ENCODE data around the gene PPCDC.
"Not testable (repeated sequence)": the region's sequence is repeated elsewhere in the genome, so short reads cannot be mapped to it uniquely, and the experiment has no call there.

Gene PPCDC

DNA sequence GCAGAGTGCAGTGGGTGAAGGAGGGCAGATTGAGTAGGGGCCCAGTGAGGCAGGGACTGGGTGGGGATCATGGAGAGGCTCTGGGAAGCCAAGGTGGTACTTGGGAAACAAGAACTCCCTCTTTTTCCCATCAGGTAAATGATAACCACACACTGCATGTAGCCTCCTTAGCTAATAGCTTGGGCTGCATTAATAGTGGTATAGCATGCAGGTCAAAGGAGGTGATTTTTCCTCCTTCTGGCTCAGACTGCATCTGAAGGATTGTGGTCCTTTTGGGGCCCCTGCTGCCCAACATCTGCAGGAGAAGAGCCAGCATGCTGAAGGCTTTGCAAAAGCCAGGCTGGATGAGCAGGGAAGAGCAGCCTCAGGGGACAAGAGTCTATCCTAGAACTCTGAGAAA, 45.4 kb downstream of the PPCDC start:
- no peak for DNase-seq (ENCODE audit: low read depth)

DNA sequence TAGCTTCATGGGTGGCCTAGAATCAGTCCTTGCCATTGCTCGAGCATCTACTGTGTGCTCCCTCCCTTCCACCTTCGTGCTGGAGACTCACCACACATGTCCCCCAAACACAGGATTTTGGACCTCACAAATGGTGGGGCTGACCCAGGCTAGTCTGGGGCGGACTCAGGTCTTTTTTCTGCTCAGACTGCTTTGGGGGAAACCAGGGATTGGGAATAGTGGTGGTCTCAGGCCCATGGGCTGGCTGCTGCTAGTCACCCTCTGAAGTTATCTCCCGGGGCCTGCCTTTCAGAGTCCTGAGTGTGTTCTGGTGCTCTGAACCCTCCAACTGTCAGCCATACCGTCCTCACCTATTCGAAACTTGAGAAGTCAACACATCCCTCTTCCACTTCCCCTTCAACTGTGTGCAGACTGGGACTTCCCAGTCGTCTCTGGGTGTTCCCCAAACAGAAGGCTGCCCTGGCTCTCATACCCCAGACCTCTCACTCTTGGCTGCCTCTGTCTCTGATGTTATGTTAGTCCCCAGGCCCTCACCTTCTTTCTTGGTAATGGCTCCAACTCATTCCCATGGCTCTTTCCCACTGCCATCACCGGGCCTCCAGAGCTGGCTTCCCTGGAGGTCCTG, 46.0 kb downstream of the PPCDC start:
- no peak for DNase-seq (ENCODE audit: low read depth)

DNA sequence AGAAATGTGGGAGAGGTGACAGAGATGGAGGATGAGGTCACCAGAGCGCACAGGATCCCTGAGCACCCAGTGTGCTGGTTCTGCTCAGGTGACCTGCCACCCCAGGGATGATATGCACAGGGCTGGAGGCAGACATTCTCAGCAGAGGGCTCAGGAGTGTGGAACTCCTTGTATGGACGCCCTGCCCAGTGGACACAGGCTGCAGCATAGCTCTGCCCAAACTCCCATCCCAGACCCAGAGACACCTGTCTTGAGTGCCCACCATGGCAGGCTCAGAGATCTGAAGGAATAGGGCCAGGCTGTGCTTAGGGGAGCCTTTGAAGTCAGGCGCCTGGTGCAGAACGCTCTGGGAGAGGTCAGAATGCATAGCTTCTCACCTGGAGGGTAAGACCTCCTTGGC, 47.3 kb downstream of the PPCDC start:
- DNase-seq (ENCODE audit: low read depth): no peak

DNA sequence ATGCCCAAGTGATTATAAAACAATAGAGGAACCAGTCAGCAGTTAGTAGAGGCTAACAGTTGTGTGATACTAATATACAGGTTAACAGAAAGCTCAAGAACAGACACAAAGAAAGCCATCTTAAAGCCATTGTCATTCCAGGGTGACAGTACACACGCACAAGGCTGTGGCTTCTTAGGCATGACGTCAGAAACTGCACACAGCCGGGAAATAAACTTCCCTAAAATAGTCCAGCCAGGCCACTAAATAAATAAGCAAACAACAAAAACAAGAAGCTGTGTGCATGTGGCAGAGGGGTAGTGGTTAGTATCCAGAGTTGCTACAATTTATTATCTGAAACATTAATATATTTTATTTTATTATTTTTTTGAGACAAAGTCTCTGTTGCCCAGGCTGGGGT, 49.8 kb downstream of the PPCDC start:
- no peak for DNase-seq (ENCODE audit: low read depth)

DNA sequence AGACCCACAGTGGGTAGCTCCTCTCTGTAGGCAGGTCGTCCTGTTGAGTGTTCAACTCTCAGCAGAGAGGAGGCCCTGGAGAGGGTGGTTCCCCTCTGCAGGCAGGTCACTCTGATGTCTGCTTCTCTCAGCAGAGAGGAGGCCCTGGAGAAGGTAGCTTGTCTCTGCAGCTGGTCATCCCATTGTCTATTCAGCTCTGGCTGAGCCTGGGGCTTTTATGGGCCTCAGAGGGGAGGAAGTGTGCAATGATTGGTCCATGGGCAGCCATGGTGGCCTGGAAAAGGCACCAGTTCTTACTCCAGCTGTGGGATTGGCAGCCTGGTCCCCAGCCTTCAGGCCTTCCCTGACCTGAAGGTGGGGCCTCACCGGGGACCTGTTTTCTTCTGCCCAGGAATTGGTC, 52.9 kb downstream of the PPCDC start:
- no peak for DNase-seq (ENCODE audit: low read depth)

DNA sequence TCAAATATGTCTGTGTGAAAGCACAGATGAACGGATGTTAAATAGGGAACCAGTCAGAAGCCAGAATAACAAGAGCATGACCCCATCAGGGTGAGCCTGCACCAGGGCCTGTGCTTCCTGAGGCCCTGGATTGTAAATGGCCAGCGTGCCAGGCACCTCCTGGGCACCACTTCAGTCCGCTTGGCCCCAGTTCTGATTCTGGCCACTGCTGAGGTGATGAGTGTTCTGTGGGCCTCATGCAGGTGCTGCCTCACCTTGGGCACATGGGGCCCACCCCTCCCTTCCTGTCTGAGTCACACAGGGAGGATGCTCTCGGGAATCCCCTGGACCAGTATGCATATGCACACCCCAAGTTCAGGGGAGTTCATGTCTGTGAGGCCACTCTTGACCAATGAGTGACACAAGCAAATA, 54.2 kb downstream of the PPCDC start:
- not testable (repeated sequence) for DNase-seq (ENCODE audit: low read depth)

DNA sequence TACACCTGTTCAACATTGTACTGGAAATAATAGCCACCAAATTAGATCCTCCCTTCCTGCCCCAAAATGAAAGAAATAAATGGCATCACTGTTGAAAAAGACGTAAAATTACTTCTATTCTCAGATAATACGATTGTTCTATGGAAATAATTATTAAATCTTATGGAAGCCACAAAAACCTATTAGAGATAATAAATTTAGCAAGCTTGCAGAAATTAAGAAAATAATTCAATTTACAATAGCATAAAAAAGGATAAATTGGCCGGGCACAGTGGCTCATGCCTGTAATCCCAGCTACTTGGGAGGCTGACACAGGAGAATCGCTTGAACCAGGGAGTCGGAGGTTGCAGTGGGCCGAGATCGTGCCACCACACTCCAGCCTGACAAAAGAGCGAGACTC, 57.8 kb downstream of the PPCDC start:
- no peak for DNase-seq (ENCODE audit: low read depth)

DNA sequence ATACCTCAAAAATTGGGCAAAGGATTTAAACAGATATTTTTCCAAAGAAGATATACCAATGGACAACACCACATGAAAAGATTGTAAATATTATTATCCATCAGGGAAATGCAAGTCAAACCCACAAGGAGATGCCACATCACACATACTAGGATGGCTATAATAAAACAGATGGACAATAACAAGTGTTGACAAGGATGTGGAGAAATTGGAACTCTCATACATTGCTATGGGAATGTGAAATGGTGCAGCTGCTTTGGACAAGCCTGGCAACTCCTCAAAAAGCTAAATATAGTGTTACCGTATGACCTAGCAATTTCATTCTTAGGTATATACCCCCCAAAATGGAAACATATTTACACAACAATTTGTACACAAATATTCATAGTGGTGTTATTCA, 59.3 kb downstream of the PPCDC start:
- no peak for DNase-seq (ENCODE audit: low read depth)

DNA sequence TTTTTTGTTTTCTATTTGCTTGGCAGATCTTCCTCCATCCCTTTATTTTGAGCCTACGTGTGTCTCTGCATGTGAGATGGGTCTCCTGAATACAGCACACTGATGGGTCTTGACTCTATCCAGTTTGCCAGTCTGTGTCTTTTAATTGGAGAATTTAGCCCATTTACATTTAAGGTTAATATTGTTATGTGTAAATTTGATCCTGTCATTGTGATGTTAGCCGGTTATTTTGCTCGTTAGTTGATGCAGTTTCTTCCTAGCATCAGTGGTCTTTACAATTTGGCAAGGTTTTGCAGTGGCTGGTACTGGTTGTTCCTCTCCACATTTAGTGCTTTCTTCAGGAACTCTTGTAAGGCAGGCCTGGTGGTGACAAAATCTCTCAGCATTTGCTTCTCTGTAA, 62.3 kb downstream of the PPCDC start:
- DNase-seq (ENCODE audit: low read depth): not testable (repeated sequence)

DNA sequence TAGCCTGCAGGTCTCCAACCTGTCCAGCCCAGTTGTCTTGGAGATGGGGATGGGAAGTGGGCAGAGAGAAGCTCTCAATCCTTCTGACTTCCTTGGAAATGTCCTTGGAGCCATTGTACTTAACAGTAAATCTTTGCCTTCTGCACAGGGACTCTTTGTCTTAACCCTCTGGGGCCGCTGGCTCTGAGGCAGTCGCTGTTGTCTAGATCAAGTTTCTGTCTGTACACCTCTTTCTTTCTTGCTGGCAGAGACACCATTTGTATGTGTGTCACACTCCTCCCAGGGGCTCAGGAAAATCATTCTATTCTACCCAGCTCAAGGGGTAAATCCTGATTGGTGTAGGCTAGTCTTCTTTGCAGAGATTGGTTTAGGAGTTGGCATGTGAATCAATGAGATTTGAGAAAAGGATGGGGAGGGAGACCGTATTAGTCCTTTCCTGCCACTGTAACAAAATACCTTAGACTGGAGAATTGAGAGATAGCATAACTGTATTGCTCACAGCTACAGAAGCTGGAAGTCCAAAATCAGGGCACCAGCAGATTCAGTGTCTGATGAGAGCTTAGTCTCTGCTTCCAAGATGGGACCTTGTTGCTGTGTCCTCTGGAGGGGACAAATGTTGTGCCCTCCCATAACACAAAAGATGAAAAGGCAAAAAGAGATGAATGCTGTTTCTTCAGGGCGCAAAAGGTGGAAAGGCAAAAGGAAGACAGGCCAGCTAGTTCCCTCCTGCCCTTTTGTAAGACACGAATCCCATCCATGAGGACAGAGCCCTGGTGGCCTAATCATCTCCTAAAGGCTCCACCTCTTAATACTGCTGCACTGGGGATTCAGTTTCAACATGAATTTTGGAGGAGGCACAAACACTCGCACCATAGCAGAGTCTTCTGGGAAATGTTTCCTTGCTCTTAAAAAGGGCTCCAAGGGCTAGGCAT, 66.3 kb downstream of the PPCDC start:
- DNase-seq (ENCODE audit: low read depth): no peak

DNA sequence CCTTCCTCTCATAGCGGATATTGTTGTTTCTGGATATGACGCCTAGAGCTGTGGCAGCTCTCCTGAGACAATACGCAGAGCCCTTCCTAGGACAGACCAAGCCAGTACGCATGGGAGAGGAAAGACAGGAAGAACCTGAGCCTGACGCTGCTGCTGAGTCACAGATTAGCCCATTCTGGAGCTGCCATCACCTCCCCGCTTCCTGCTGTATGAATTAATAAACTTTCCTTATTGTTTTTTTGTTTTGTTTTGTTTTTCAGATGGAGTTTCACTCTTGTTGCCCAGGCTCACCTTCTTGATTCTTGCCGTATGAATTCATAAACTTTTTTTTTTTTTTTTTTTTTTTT, 67.0 kb downstream of the PPCDC start:
- DNase-seq (ENCODE audit: low read depth): no peak

DNA sequence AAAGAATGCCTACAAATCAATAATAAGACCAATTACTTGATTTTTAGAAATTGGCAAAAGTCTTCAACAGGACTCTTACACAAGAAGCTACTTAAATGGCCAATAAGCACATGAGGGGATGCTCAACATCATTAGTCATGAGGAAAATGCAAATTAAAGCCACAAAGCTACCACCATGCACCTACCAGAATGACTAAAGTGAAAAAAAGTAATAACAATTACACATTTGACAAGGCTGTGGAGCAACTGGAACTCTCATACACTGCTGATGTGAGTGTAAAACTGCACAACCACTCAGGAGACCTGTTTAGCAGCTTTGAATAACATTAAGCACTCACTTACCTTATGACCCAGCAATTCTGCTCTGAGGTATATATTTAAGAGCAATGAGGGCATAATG, 68.4 kb downstream of the PPCDC start:
- no peak for DNase-seq (ENCODE audit: low read depth)

DNA sequence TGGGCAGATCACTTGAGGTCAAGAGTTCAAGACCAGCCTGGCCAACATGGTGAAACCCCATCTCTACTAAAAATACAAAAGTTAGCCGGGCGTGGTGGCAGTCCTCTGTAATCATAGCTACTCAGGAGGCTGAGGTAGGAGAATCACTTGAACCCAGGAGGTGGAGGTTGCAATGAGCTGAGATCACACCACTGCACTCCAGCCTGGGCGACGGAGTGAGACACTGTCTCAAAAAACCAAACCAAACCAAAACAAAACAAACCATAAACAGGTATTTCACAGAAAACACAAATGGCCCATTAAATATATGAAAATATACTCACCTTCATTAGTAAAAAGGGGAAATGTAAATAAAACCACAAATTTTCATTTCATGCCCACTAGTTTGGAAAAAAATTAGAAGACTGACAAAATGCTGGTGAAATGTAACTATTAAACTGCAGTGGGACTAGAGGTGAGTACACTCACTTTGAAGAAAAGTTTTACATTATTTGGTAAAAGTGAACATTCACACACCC, 71.6 kb downstream of the PPCDC start:
- not testable (repeated sequence) for DNase-seq (ENCODE audit: low read depth)

DNA sequence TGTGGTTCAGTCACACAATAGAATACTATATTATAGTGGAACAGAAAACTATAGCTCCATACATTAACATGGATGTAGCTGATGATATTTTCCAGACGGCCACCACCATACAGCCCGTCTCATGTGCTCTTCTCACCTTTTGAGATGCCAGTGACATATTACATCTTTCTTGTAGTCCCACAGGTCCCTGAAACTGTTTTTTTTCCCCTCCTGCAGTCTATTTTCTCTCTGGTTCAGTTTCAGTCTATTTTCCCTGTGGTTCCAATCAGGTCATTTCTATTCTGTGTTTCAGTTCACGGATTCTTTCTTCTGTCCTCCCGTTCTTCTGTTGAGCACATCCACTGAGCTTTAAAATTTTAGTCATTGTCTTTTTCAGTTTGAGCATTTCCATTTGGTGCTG, 72.2 kb downstream of the PPCDC start:
- no peak for DNase-seq (ENCODE audit: low read depth)

DNA sequence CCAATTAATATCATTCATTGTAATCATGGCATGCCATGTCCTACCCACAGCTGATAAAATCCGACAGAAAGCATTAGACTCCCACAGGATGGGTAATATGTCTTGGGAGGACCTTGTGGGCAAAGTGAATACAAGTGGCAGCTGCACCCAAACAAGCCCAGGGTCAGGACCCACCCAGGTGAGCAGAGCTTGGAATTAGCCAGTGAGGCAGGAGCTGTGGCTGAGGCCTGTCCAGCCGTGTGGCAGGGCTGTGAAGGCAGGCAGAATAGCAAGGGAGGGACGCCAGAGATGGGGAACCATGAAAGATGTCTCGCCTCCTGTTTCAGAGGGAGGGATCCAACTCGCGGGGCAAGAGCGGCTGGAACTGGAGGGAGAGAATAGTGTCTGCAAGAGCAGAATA, 74.5 kb downstream of the PPCDC start:
- no peak for DNase-seq (ENCODE audit: low read depth)

DNA sequence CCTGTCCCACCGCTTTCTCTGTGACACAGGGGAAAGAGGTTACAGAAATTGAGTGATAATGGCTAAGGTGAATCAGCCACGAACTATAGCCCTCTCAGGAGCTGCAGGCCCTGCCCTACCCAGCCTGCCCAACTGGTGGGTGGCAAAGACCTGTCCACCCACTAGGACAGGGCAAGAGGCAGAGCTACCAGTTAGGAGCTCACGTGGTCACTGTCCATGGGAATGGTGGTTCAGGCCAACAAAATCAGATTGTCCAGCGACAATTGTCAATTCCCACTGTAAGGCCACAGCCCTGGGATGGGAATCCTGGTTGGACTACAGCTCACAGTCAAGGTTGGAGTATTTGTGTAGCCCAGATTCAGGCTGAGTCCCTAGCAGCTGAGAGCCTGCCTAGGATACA, 75.0 kb downstream of the PPCDC start:
- DNase-seq (ENCODE audit: low read depth): no peak

All from activated T-cell treated with anti-CD3 and anti-CD28 coated beads for 48 hours (primary cell).